ENCODE data around the gene CBLN1. TPM values are rescaled to one million over a fixed set of nuclear protein-coding genes. Genes with fewer than 3 reads are reported as not detected.

Gene CBLN1
- total RNA-seq, 2 donors from 2014 or later: 0.26 TPM; not detected in 1

GRCh38 chr16:49282690-49283375, 1.2 kb upstream of the CBLN1 start:
- no peak for TF ChIP-seq POLR2A (IDR thresholded peaks at IDR 0.05)
- TF ChIP-seq CTCF (IDR thresholded peaks at IDR 0.05): no peak
- WGBS, 2 donors: 1% methylated on average over 30 to 49 of the region's 49 CpGs
- Histone ChIP-seq H3K9me3 (no peaks in the 10 kb centered on the region), H3K4me1 (peaks cover 33% of the 10 kb centered on the region), H3K27me3 (peaks cover 3 to 29% of the 10 kb centered on the region in 2 donors), H3K4me3 (peak overlapping the region; percentile 2 to 11), H3K27ac (peak overlapping the region in 2 of 4 donors; percentile 64 to 80), H3K36me3 (replicated peaks in 1 of 2; ENCODE audit: insufficient read depth in 1 of 2, low read depth in 2 of 2) (no peaks in the 10 kb centered on the region)
- peak; percentile 64 to 87 (median 70) for DNase-seq
- intact Hi-C loops (cut with DNase I): no loop called here
- no peak for ATAC-seq

- WGBS, 2 donors: 1% methylated on average over 113 of the region's 124 CpGs; no CpG with 5 or more reads in 1 of the 2 donors
- intact Hi-C loops (cut with DNase I): no loop called here
- DNase-seq: peak; percentile 91 to 94 (median 92)
Measured at GRCh38 chr16:49281843-49282642, 405 bp upstream of the CBLN1 start.

GRCh38 chr16:49280841-49281371, 732 bp downstream of the CBLN1 start:
- WGBS, 2 donors: 2 to 3% methylated on average over 5 to 37 of the region's 37 CpGs
- ATAC-seq (no peak), DNase-seq (no peak)
- Histone ChIP-seq H3K27ac (no peak overlapping the region), H3K4me1 (peaks cover 33% of the 10 kb centered on the region), H3K27me3 (peaks cover 3 to 45% of the 10 kb centered on the region in 2 donors), H3K36me3 (replicated peaks in 1 of 2; ENCODE audit: insufficient read depth in 1 of 2, low read depth in 2 of 2) (no peaks in the 10 kb centered on the region), H3K9me3 (no peaks in the 10 kb centered on the region), H3K4me3 (no peak overlapping the region)
- no peak for TF ChIP-seq CTCF (IDR thresholded peaks at IDR 0.05)
- no peak for TF ChIP-seq POLR2A (IDR thresholded peaks at IDR 0.05)
- intact Hi-C loops (cut with DNase I): no loop called here

More at GRCh38 chr16:49281843-49282642, 405 bp upstream of the CBLN1 start:
- TF ChIP-seq CTCF (IDR thresholded peaks at IDR 0.05) (peak; percentile 24 to 88 (median 43)), POLR2A (IDR thresholded peaks at IDR 0.05) (peak in 2 of 3 donors; percentile 26 to 33)
- Histone ChIP-seq H3K9me3 (no peaks in the 10 kb centered on the region), H3K36me3 (replicated peaks in 1 of 2; ENCODE audit: insufficient read depth in 1 of 2, low read depth in 2 of 2) (no peaks in the 10 kb centered on the region), H3K27me3 (peaks cover 3 to 37% of the 10 kb centered on the region in 2 donors), H3K4me3 (peak overlapping the region; percentile 2 to 16), H3K27ac (peak overlapping the region; percentile 59 to 80 (median 66)), H3K4me1 (peaks cover 33% of the 10 kb centered on the region)
- ATAC-seq: peak; percentile 94

- ATAC-seq: no peak
- DNase-seq: peak in 3 of 4 donors; percentile 25 to 57 (median 38)
- H3K9me3 ChIP-seq: no peaks in the 10 kb centered on the region
- no peak overlapping the region for H3K4me3 ChIP-seq
- WGBS, 2 donors: 4 to 6% methylated on average over 25 to 39 of the region's 39 CpGs
- no peak overlapping the region for H3K27ac ChIP-seq
- TF ChIP-seq POLR2A (IDR thresholded peaks at IDR 0.05) (no peak), CTCF (IDR thresholded peaks at IDR 0.05) (no peak)
- intact Hi-C loops (cut with DNase I): no loop called here
- H3K27me3 ChIP-seq: peaks cover 3 to 48% of the 10 kb centered on the region in 2 donors
- H3K36me3 ChIP-seq (replicated peaks in 1 of 2; ENCODE audit: insufficient read depth in 1 of 2, low read depth in 2 of 2): no peaks in the 10 kb centered on the region
- H3K4me1 ChIP-seq: peaks cover 33% of the 10 kb centered on the region
Measured at GRCh38 chr16:49280105-49280741, 1.4 kb downstream of the CBLN1 start.
